Stimulated activated CD8-positive, alpha-beta memory T cell treated with anti-CD3 and anti-CD28 coated beads, Interleukin-15, amount 100 ng/mL, for 1 hour (primary cell): ENCODE measurements around the gene AKAP11.

Source experiments
- DNase-seq: peaks from one replicate; pipeline ENCODE4 v3.0.0-alpha.2; 2020; ENCODE audit warnings: low read depth

The AKAP11 gene

DNA sequence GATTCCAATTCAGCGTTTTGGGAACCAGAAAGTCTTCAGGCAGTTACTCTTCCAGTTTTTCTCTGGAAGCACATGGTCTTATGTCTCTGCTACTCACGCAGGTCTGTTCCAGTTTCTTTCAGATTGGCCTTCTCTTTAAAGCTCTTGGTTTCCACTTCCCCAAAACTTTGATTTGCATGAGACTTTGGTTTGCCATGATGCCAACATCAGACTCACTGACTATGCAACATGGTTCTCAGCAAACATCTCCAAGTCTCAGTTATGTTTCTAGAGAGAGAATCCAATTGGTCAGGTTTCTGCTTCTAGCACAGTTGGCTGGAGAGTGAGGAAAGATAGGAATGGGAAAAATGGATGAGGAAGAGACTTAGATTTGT is 3.1 kb downstream of the AKAP11 start:
- no peak for DNase-seq

DNA sequence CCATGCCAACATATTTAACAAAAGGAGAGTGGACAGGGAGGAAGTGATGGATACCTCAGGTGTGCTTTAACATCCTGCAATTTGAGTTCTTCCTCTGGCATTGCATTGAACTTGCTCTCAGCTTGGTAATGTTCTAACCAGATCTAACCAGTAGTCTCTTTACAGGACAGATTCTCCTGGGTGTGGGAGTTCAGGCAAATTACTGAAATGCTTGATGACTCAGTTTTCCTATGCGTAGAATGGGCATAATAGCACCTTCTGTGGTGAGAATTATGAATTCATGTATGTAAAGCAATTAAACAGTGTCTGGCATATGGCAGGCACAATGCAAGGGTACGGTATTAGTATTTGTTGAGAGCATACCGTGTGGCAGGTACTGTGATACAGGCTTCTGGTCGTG is 3.6 kb downstream of the AKAP11 start:
- no peak for DNase-seq

- DNase-seq = no peak
Observed at GRCh38 chr13:42276683-42277082, 4.7 kb downstream of the AKAP11 start.

DNA sequence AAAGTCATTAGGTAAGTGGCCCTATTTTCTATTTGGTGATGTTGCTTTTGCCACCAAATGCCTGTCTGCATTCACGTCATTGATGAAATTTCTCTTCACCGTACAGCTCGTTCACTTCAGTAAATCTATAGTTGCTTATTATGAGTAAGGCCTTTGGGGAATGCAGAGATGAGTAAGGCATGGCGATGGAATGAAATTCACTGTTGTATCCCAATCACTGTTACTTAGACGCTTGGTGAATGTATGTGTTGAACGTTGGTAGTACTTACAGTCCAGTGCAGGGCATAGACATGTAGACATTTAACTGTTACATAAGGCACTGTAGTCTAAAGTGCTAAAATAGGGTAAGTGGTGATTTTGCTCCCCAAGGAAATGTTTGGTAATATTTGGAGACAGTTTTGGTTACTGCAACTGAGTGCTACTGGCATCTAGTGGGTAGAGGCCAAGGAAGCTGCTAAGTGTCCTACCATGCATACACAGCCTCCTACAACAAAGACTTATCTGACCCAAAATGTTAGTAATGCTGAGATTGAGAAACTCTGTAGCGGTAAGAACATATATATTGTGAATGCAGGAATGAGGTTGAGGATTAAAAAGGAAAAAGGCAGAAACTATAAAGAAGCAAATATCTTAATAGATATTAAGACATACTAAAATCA is 5.8 kb downstream of the AKAP11 start:
- DNase-seq = no peak

DNA sequence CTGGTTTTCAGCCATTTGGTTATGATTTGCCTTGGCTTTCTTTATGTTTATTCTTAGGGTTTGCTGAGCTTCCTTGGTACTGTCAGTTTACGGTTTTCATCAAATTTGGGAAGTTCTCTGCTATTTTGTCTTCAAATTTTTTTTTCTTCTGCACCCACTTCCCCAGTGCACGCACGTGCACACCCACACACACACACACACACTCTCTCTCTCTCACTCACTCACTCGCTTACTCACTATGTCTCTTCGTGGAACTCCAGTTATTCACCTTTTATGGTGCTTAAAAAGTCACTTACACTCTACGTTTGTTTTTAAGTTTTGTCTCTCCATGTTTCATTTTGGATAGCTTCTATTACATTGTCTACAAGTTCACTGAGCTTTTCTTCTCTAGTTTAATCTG is 7.1 kb downstream of the AKAP11 start:
- DNase-seq = no peak

DNA sequence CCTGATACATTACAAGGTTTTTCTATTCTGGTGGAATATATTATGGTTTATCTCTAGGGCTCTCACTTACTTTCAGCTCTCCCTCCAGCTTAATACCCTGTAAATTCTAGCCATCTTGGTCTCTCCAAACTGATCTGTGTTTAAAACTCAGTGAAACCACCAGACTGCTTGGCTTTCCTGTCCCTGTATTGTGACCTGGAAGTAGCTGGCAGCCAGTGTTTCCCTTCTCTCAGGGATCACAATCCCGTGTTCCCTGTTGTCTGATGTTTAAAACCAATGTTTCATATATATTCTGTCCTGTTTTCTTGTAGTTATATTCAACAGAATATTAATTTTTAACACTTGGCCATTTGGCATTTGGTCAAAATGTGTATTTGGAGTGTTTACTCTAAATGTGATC is 8.0 kb downstream of the AKAP11 start:
- no peak for DNase-seq

- no peak for DNase-seq
Observed at GRCh38 chr13:42280537-42280936, 8.6 kb downstream of the AKAP11 start.

GRCh38 chr13:42283574-42283973 is 11.6 kb downstream of the AKAP11 start:
- no peak for DNase-seq

GRCh38 chr13:42284068-42284467 is 12.1 kb downstream of the AKAP11 start:
- DNase-seq = no peak

DNA sequence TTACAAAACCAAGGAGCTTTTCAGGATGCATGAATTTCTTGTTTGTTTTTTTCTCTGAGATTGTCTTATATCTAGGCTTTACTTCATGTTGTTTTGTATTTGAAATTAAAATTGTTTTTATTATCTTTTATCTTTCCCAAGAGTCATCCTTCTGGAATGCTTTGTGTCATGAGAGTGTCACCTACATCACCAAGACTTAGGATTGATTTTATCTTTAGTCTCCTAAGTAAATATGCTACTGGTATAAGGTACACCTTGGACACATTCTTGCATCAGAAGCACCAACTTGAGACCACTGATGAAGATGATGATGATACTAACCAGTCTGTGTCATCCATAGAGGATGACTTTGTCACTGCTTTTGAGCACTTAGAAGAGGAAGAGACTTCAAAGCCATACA is 26.4 kb downstream of the AKAP11 start:
- DNase-seq = no peak

DNA sequence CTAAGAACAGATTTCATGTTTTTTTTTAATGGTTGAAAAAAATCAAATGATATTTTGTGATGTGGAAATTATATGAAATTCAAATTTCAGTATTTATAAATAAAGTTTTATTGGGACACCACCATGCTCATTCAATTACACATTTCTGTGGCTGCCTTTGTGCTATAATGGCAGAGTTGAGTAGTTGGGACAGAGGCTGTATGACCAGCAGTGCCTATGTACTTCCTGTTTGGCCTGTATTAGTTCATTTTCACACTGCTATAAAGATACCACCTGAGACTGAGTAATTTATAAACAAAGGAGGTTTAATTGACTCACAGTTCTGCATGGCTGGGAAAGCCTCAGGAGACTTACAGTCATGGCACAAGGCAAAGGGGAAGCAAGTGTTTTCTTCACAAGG is 33.6 kb downstream of the AKAP11 start:
- DNase-seq = no peak

DNA sequence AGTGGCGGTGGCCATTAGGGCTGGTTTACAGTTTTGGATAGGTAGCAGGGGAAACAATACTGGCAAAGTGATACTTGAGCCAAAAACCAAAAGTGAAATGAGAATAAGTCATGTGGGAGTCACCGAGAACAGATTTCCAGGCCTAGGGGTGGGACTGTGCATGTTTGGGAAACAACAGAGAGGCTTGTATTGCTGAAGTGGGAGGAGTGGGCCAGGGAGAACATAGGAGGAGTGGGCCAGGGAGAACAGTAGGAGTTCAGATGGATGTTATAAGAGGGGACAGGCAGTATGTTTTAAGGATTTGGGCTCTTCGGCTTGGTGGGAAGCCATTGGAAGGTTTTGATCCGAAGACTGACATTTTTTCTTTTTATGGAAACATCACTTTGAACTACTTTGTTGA is 35.5 kb downstream of the AKAP11 start:
- DNase-seq = no peak

- no peak for DNase-seq
Observed at GRCh38 chr13:42312817-42313431, 41.0 kb downstream of the AKAP11 start.

- DNase-seq = no peak
Observed at GRCh38 chr13:42318570-42318969, 46.6 kb downstream of the AKAP11 start.

DNA sequence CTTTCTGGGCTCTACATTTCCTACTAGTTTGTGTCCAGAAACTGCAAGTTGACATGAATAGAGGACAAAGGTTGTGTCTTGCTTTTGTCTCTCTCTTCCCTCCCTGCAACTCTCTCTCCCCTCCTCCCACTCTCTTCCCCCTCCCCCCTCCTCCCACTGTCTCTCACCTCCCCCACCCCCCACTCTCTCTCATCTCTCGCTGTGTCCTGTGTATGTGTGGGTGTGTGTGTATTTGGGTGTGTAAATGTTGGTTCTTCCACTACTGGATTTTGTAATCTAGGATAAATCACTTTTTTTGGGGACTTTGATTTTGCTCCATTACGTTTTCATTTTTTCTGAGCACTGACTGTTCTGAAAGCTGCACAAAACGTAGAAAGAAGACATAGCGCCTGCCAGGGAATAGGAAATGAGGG is 48.4 kb downstream of the AKAP11 start:
- DNase-seq = no peak

GRCh38 chr13:42322806-42323205 is 50.9 kb downstream of the AKAP11 start:
- no peak for DNase-seq

DNA sequence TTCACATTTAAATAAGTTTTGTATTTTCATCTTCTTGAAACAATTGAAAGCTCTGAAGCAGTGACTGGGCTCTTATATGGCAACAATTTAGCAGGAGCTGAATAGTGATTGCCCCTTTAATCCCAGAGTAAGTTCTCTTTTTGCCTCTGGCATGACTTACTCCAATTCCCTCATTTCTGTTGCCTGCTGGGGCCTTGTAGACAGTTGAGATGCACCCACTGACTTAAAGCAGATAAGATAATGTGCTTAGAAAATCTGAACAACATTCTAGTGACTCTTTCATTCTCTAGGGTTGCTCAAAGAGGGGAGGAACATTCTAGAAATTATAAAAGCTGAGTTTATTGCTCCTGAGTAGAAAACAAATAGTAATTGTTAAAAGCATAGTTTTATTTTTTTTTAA is 52.8 kb downstream of the AKAP11 start:
- DNase-seq = no peak

GRCh38 chr13:42327725-42328124 is 55.8 kb downstream of the AKAP11 start:
- DNase-seq = no peak

GRCh38 chr13:42328672-42329071 is 56.7 kb downstream of the AKAP11 start:
- no peak for DNase-seq

GRCh38 chr13:42329239-42329638 is 57.3 kb downstream of the AKAP11 start:
- DNase-seq = no peak

DNA sequence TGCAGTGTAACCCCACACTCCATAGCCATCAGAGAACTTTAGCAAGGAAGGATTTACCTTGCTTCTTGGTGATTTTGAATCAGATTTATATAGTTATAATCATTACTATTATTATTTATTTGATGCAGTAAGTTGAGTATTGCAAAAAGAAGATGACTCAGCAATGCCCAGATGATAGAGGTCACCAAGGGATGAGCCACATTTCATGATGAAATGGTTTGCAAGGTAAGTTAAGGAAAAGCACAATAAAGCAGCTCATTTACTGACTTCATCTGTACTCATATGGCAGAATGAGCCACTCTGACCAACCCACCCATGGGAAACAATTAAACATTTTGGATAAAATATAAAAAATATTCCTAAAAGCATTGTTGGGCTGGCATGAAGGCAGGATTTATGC is 59.1 kb downstream of the AKAP11 start:
- DNase-seq = no peak

GRCh38 chr13:42333613-42334328 is 61.8 kb downstream of the AKAP11 start:
- no peak for DNase-seq

GRCh38 chr13:42334329-42334706 is 62.4 kb downstream of the AKAP11 start:
- no peak for DNase-seq
